ENCODE results near the gene COL23A1. TPM values are rescaled to one million over a fixed set of nuclear protein-coding genes. Genes with fewer than 3 reads are reported as not detected.
A peak's percentile ranks its signal among the peaks of the same experiment; 100 is the strongest.

The COL23A1 gene
- total and polyA plus RNA-seq, 2 of the 8 experiments (the other 6 are each of a cell fraction or from before 2014, with no cell fraction given): 3.1 to 4.7 TPM

DNA sequence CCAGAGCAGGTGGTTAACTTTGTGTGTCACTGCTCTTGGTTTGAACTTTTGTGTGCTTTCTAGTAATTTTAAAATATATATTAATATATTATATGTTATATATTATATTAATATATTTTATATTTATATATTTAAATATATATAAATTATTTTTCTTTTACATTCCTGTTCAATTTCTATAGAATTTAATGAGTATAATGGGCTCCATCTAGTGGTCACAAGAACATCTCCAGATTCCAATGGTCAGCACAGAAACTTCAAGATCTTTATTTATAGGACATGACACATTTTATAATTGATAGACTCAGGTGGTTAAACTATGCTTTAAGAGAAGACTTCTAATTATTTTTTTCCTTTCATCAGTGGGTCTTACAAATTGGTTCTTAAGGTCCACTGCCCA is 39.1 kb downstream of the COL23A1 start:
- POLR2A ChIA-PET (ENCODE audit: partially characterized antibody): interaction anchor here (1.4 to 1.7 kb wide), 2 partner anchors 14 to 347 kb away, joined by 3 to 4 read pairs; partner anchors contain the start of gene HNRNPAB

More for the DNA sequence above, 39.1 kb downstream of the COL23A1 start:
- no peak overlapping the region for H3K14ac ChIP-seq (ENCODE audit: insufficient read length)
- H2BK20ac ChIP-seq (ENCODE audit: low read length): no peak overlapping the region; the same call in 1 of the 2 replicates
- no peak overlapping the region for H3K23ac ChIP-seq (ENCODE audit: insufficient read length)
- no peaks in the 10 kb centered on the region for H3K79me1 ChIP-seq (ENCODE audit: low read depth, low read length)
- H2BK12ac ChIP-seq (ENCODE audit: low read depth, low read length): no peak overlapping the region
- H2AK5ac ChIP-seq (ENCODE audit: low read depth, low read length): no peak overlapping the region
- no peak overlapping the region for H4K5ac ChIP-seq (ENCODE audit: insufficient read length, low read depth, low read length)
- H2AFZ ChIP-seq (ENCODE audit: low read length): no peak overlapping the region
- H3K4me3 ChIP-seq (ENCODE audit: extremely low read depth in 1 of 4, insufficient read depth in 2 of 4, low read depth in 3 of 4, low read length in 4 of 4): no peak overlapping the region
- H3K36me3 ChIP-seq (ENCODE audit: control insufficient read depth in 2 of 4, insufficient read depth in 4 of 4, low read length in 3 of 4): no peaks in the 10 kb centered on the region
- H4K91ac ChIP-seq (replicated peaks; ENCODE audit: insufficient read length, low read length): no peak overlapping the region
- H3K27me3 ChIP-seq (replicated peaks in 1 of 4; ENCODE audit: control insufficient read depth in 3 of 4, extremely low read depth in 1 of 4, insufficient read depth in 3 of 4, low read length in 3 of 4): peaks cover 0 to 2% (median 0%) of the 10 kb centered on the region in 4 experiments; a peak in 2 of 7 replicates
- H3K79me2 ChIP-seq (ENCODE audit: control insufficient read depth in 1 of 2, insufficient read depth in 2 of 2, low read length in 2 of 2): no peaks in the 10 kb centered on the region
- H3K56ac ChIP-seq (replicated peaks; ENCODE audit: insufficient read length, low read depth, low read length): no peak overlapping the region
- no peaks in the 10 kb centered on the region for H3K9me3 ChIP-seq (ENCODE audit: insufficient read depth in 2 of 2, low read depth in 1 of 2, low read length in 1 of 2)
- H2BK120ac ChIP-seq (replicated peaks; ENCODE audit: low read depth, low read length): no peak overlapping the region
- FAIRE-seq (no peak), DNase-seq (ENCODE audit: low read depth in 1 of 2, low spot score in 2 of 2) (no peak)
- H3K4ac ChIP-seq (replicated peaks; ENCODE audit: insufficient read length, low read depth, low read length): no peak overlapping the region
- H3K9ac ChIP-seq (replicated peaks in 1 of 4; ENCODE audit: extremely low read depth in 1 of 4, low read depth in 3 of 4, low read length in 3 of 4): no peak overlapping the region
- no peak overlapping the region for H4K8ac ChIP-seq (ENCODE audit: extremely low read depth, insufficient read depth, low read length)
- H2BK5ac ChIP-seq (ENCODE audit: low read depth, low read length): no peak overlapping the region
- H4K20me1 ChIP-seq (replicated peaks in 1 of 2; ENCODE audit: control insufficient read depth in 1 of 2, insufficient read depth in 2 of 2, low read length in 2 of 2): no peaks in the 10 kb centered on the region
- H3K23me2 ChIP-seq (ENCODE audit: low read depth, low read length): peaks cover 5% of the 10 kb centered on the region; the same call in 1 of the 2 replicates
- H3K18ac ChIP-seq (ENCODE audit: extremely low read depth, low read length): no peak overlapping the region
- H3K4me2 ChIP-seq (ENCODE audit: insufficient read depth in 1 of 2, low read depth in 2 of 2, low read length in 2 of 2): no peak overlapping the region
- H3K27ac ChIP-seq (ENCODE audit: low read depth, low read length): no peak overlapping the region
- peak in 1 of 2 experiments; percentile 33; a peak in 3 of 4 replicates for TF ChIP-seq RAD21 (IDR thresholded peaks at IDR 0.05 in 1 of 2, conservative IDR thresholded peaks at IDR 0.05 in 1 of 2; ENCODE audit: low read depth in 2 of 2, low read length in 2 of 2)
- no peak for TF ChIP-seq ZNF274 (IDR thresholded peaks at IDR 0.05; ENCODE audit: borderline replicate concordance, extremely low read depth, low read length)
- no peak for TF ChIP-seq TAF1 (IDR thresholded peaks at IDR 0.05; ENCODE audit: low read depth, low read length)
- TF ChIP-seq HDAC6 (IDR thresholded peaks at IDR 0.05; ENCODE audit: low read depth, low read length): no peak
- TF ChIP-seq CTBP2 (IDR thresholded peaks at IDR 0.05; ENCODE audit: borderline replicate concordance, insufficient read depth, insufficient read length, low read length): no peak
- TF ChIP-seq, protein P1, sequence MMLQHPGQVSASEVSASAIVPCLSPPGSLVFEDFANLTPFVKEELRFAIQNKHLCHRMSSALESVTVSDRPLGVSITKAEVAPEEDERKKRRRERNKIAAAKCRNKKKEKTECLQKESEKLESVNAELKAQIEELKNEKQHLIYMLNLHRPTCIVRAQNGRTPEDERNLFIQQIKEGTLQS (IDR thresholded peaks at IDR 0.05; ENCODE audit: insufficient read depth, low read depth, low read length): no peak
- TF ChIP-seq, protein P2, sequence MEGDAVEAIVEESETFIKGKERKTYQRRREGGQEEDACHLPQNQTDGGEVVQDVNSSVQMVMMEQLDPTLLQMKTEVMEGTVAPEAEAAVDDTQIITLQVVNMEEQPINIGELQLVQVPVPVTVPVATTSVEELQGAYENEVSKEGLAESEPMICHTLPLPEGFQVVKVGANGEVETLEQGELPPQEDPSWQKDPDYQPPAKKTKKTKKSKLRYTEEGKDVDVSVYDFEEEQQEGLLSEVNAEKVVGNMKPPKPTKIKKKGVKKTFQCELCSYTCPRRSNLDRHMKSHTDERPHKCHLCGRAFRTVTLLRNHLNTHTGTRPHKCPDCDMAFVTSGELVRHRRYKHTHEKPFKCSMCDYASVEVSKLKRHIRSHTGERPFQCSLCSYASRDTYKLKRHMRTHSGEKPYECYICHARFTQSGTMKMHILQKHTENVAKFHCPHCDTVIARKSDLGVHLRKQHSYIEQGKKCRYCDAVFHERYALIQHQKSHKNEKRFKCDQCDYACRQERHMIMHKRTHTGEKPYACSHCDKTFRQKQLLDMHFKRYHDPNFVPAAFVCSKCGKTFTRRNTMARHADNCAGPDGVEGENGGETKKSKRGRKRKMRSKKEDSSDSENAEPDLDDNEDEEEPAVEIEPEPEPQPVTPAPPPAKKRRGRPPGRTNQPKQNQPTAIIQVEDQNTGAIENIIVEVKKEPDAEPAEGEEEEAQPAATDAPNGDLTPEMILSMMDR (IDR thresholded peaks at IDR 0.05; ENCODE audit: control extremely low read depth in 1 of 3, insufficient read depth in 1 of 3, low read depth in 1 of 3, low read length in 3 of 3): peak in 1 of 3 experiments; percentile 2; a peak in 2 of 4 replicates
- TF ChIP-seq RNF2 (IDR thresholded peaks at IDR 0.05; ENCODE audit: borderline replicate concordance, low read depth, low read length, missing control alignments, poor library complexity, severe bottlenecking): no peak
- peaks cover 2 to 14% (median 6%) of the 10 kb centered on the region in 4 experiments for H3K4me1 ChIP-seq (replicated peaks in 1 of 4; ENCODE audit: control insufficient read depth in 3 of 4, insufficient read depth in 4 of 4, low read length in 3 of 4)
- CTCF ChIA-PET (ENCODE audit: partially characterized antibody): interaction anchor here (0.7 to 4.4 kb wide), 26 partner anchors 9 to 280 kb away, joined by 3 to 42 read pairs (median 4); no protein-coding TSS in a partner anchor
- H2BK15ac ChIP-seq (ENCODE audit: low read length): no peak overlapping the region

Measured in H1 (cell line).